Measurements from ENCODE around the gene SRGAP2C.
"Not testable (repeated sequence)": the region's sequence is repeated elsewhere in the genome, so short reads cannot be mapped to it uniquely, and the experiment has no call there.

DNA sequence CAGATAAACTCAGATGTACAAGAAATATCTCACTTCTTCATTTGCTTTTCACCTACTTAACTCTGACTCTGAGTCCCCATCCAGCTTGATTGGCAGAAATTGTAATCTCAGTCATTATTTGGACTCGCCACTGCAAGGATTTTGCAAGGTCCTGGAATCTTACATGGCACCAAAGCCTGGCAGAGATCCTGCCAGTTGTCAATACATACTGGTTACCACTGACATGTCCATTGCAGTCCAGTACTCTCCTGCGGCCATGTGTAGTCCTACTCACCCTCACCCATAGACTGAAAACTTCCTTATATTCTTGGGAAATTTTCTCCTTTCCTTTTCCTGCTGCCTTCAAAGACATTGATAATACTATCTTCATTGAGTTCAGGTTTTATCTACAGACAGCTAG lies 30.0 kb upstream of the SRGAP2C start:
- TF ChIP-seq, protein P1, sequence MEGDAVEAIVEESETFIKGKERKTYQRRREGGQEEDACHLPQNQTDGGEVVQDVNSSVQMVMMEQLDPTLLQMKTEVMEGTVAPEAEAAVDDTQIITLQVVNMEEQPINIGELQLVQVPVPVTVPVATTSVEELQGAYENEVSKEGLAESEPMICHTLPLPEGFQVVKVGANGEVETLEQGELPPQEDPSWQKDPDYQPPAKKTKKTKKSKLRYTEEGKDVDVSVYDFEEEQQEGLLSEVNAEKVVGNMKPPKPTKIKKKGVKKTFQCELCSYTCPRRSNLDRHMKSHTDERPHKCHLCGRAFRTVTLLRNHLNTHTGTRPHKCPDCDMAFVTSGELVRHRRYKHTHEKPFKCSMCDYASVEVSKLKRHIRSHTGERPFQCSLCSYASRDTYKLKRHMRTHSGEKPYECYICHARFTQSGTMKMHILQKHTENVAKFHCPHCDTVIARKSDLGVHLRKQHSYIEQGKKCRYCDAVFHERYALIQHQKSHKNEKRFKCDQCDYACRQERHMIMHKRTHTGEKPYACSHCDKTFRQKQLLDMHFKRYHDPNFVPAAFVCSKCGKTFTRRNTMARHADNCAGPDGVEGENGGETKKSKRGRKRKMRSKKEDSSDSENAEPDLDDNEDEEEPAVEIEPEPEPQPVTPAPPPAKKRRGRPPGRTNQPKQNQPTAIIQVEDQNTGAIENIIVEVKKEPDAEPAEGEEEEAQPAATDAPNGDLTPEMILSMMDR (IDR thresholded peaks at IDR 0.05), result not testable (repeated sequence)
- not testable (repeated sequence) for TF ChIP-seq POLR2A (IDR thresholded peaks at IDR 0.05)
